ENCODE data around the gene PODN.

The PODN gene

GRCh38 chr1:53023546-53023945 is 38.5 kb upstream of the PODN start:
- TF ChIP-seq, protein P1, sequence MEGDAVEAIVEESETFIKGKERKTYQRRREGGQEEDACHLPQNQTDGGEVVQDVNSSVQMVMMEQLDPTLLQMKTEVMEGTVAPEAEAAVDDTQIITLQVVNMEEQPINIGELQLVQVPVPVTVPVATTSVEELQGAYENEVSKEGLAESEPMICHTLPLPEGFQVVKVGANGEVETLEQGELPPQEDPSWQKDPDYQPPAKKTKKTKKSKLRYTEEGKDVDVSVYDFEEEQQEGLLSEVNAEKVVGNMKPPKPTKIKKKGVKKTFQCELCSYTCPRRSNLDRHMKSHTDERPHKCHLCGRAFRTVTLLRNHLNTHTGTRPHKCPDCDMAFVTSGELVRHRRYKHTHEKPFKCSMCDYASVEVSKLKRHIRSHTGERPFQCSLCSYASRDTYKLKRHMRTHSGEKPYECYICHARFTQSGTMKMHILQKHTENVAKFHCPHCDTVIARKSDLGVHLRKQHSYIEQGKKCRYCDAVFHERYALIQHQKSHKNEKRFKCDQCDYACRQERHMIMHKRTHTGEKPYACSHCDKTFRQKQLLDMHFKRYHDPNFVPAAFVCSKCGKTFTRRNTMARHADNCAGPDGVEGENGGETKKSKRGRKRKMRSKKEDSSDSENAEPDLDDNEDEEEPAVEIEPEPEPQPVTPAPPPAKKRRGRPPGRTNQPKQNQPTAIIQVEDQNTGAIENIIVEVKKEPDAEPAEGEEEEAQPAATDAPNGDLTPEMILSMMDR (IDR thresholded peaks at IDR 0.05; ENCODE audit: low read depth, low read length): no peak

GRCh38 chr1:53024117-53024516 is 37.9 kb upstream of the PODN start:
- TF ChIP-seq, protein P1 (IDR thresholded peaks at IDR 0.05; ENCODE audit: low read depth, low read length): no peak
- H3K4me3 ChIP-seq (ENCODE audit: low read depth, low read length): no peak overlapping the region

More at GRCh38 chr1:53023546-53023945, 38.5 kb upstream of the PODN start:
- no peak overlapping the region for H3K4me3 ChIP-seq (ENCODE audit: low read depth, low read length)

DNA sequence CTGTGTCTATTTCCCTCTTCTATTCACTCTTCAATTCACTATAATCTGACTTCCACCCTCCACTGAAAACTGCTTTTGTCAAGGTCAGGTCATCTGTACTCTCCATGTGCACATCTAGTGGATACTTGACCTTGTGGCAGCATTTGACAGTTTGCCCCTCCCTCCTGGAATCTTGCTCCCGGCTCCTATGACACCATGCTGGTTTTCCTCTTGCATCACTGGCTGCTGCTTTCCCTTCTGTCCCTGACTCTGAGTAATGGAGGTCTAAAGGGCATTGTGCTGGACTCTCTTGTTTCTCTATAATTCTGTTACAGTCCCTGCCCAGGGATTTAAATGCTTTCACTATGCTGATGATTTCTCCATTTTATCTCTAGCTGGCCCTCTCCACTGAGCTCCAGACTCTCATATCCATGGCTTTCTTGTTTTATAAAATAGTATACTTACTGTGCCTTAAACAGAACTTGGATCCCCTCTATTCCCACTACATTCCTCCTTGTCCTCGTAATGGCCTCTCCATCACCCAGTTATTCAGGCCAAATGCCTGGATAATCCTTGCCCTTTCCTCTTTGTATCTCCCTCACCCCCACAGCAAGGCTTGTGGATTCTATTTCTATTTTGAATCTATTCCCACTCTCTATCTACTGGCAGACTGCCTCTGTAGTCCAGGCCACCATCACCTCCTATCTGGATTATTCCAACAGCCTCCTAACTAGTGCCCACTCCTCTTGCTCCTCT is 36.8 kb upstream of the PODN start:
- TF ChIP-seq, protein P1 (IDR thresholded peaks at IDR 0.05; ENCODE audit: low read depth, low read length): no peak
- H3K4me3 ChIP-seq (ENCODE audit: low read depth, low read length): no peak overlapping the region

DNA sequence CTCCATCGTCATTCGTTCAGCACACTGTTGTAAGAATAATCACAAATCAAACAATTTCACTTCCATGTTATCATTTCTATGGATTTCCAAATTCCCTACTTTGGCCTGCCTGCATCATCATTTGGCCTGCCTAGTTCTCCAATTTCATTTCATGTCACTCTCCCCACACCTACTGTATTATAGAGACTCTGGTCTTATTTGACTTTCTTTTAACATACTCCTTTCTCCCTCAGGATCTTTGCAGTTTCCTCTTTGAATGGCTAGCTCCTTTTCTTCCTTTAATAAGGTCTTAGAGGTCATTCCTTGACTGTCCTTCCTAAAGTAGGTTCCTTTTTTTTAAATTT is 36.3 kb upstream of the PODN start:
- H3K4me3 ChIP-seq (ENCODE audit: low read depth, low read length): no peak overlapping the region
- TF ChIP-seq, protein P1 (IDR thresholded peaks at IDR 0.05; ENCODE audit: low read depth, low read length): no peak

GRCh38 chr1:53026254-53026653 is 35.8 kb upstream of the PODN start:
- no peak overlapping the region for H3K4me3 ChIP-seq (ENCODE audit: low read depth, low read length)
- TF ChIP-seq, protein P1 (IDR thresholded peaks at IDR 0.05; ENCODE audit: low read depth, low read length): no peak

DNA sequence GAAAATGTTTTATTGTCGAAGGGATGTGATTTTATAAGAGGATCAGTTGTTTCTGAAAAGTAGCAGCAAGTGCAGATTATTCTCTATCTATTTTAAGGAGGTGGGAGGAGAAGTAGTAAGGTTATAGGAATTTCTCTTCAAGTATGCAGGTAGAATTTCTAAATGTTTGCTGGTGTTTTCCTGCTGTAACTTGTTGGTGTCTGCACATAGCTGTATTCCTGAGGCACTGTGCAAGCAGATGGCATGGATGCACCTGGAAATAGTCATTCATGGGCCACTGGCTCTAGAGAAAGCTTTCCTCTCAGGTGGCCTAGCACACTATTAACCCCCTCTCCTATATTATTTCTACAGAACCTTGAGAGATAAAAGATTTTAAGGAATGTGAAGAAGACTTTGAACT is 30.3 kb upstream of the PODN start:
- TF ChIP-seq, protein P1 (IDR thresholded peaks at IDR 0.05; ENCODE audit: low read depth, low read length): no peak
- H3K4me3 ChIP-seq (ENCODE audit: low read depth, low read length): no peak overlapping the region

DNA sequence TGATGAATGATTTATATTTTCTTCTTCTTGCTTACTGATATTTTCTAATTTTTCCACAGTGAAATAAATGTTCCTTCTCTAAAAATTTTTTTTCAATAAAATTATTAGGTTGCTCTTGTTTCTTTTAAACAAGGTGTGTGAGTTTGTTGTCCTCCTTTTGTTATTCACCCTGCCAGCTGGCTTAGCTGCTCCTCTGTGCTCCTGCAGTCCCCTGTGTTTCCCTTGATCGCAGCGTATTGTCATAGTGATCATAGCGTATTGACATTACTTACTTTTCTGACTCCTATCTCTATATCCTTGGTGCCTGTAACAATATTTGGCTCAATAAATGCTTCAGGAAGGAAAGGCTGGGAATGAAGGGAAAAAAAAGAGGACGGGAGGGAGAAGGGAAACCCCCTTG is 24.9 kb upstream of the PODN start:
- H3K4me3 ChIP-seq (ENCODE audit: low read depth, low read length): no peak overlapping the region
- TF ChIP-seq, protein P1 (IDR thresholded peaks at IDR 0.05; ENCODE audit: low read depth, low read length): no peak

Measured in WI38 (cell line).